Retinal pigment epithelial cell (primary cell): Measurements from ENCODE around the gene ERP27.

Source experiments
- DNase-seq: peaks from one replicate; pipeline ENCODE4 v3.0.0-alpha.2; 2010; ENCODE audit warnings: low read depth
- H3K4me3 ChIP-seq: 2 replicates; pipeline ENCODE4 v1.5.1; 2011; ENCODE audit warnings: mild to moderate bottlenecking, low read length, control low read depth, moderate library complexity
- TF ChIP-seq, protein P1 (sequence below): conservative IDR thresholded peaks from 2 replicates; pipeline ENCODE4 v1.5.1; 2011; ENCODE audit warnings: low read depth, low read length, control low read depth, inconsistent platforms

ERP27 gene

DNA sequence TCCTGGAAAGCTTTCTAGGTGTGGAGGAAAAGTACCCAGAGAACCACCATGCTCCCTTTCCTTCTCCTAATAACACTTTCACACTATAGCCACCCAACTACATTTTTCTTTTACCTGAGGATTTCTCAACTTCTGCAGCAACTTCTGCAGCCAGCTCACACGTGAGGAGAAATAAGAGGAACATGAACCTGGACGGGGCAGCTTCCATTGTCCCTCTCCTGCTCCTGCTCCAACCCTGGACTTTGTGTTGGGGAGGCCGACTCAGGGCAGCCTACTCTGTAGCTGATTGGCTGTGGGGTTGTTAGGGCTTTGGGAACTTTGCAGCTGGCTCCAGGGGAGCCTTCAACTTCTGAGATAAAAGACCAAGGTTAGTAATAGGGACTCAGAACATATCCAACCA, at the start of gene ERP27:
ERP27 (minus strand) TSS at position 237 of the 400 bp plus-strand sequence; CDS start at position 208, 29 bp downstream.
- H3K4me3 ChIP-seq = no peak within 1 kb of the TSS
- TF ChIP-seq, protein P1, sequence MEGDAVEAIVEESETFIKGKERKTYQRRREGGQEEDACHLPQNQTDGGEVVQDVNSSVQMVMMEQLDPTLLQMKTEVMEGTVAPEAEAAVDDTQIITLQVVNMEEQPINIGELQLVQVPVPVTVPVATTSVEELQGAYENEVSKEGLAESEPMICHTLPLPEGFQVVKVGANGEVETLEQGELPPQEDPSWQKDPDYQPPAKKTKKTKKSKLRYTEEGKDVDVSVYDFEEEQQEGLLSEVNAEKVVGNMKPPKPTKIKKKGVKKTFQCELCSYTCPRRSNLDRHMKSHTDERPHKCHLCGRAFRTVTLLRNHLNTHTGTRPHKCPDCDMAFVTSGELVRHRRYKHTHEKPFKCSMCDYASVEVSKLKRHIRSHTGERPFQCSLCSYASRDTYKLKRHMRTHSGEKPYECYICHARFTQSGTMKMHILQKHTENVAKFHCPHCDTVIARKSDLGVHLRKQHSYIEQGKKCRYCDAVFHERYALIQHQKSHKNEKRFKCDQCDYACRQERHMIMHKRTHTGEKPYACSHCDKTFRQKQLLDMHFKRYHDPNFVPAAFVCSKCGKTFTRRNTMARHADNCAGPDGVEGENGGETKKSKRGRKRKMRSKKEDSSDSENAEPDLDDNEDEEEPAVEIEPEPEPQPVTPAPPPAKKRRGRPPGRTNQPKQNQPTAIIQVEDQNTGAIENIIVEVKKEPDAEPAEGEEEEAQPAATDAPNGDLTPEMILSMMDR = no peak
- no peak for DNase-seq

DNA sequence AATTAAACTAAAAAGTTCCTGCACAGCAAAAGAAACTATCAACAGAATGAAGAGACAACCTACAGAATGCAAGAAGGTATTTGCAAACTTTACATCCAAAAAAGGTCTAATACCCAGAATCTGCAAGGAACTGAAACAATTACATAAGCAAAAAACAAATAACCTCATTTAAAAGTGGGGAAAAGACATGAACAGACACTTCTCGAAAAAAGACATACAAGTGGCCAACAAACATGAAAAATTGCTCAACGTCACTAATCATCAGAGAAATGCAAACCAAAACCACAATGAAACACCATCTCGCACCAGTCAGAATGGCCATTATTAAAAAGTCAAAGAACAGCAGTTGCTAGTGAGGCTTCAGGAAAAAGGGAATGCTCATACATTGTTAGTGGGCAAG, 49.7 kb upstream of the ERP27 start:
- no peak overlapping the region for H3K4me3 ChIP-seq
- DNase-seq = no peak
- TF ChIP-seq, protein P1 = no peak

GRCh38 chr12:14986449-14986848, 48.1 kb upstream of the ERP27 start:
- TF ChIP-seq, protein P1 = no peak
- no peak overlapping the region for H3K4me3 ChIP-seq
- no peak for DNase-seq

GRCh38 chr12:14984766-14985285, 46.5 kb upstream of the ERP27 start:
- TF ChIP-seq, protein P1 = no peak
- no peak for DNase-seq
- H3K4me3 ChIP-seq = no peak overlapping the region

GRCh38 chr12:14984036-14984435, 45.7 kb upstream of the ERP27 start:
- DNase-seq = no peak
- TF ChIP-seq, protein P1 = no peak
- no peak overlapping the region for H3K4me3 ChIP-seq

DNA sequence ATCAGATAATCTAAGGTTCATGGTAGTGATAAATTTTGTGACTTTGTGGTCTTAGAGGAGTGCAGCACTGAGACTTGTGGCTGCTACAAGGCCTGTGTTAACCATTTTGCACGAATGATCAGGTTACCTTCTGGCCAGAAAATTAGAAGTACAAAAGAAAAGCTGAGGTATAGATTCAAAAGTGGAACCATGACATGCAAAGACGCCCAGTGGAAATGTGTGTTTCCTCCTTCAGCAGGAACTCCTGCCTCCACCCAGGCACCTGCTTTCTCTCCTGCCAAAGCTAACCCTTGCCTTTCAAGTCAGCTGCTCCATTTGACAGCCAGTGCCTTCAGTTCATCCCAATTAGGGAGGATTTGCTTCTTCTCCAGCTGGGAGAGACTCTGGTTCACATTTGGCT, 44.7 kb upstream of the ERP27 start:
- no peak for DNase-seq
- TF ChIP-seq, protein P1 = no peak

DNA sequence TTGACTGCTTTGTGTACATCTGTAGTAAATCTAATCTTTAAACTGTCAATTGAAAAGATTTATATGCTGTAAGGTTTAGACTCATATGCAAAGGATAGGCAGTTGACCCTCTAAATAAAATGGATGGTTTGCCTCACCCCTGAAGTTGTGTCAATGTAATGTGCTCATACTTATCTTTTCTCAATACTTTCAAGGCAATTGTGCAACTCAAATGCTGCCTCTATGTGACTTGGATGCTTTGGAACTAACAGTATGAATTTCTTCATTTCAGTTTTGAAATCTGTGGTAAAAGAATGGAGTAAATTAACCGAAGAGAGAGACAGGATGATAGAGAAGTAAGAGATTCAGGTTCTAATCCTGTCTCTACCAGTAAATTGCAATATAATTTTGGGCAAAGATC, 44.2 kb upstream of the ERP27 start:
- DNase-seq = no peak
- no peak overlapping the region for H3K4me3 ChIP-seq
- TF ChIP-seq, protein P1 = no peak

More for the DNA sequence above, 44.7 kb upstream of the ERP27 start:
- H3K4me3 ChIP-seq = no peak overlapping the region
